ENCODE results near the gene PLEKHA4. TPM values are rescaled to one million over a fixed set of nuclear protein-coding genes. Genes with fewer than 3 reads are reported as not detected.

PLEKHA4 gene
- total and polyA plus RNA-seq, 9 of the 15 experiments (the other 6 are each of a cell fraction or from before 2014, with no cell fraction given) = 0.07 to 30.8 (median 11.4) TPM

- Histone ChIP-seq H3K27ac (ENCODE audit: extremely low read depth, low read depth, low read length) (no peak overlapping the region; the same call in 2 of the 3 replicates), H3K9me3 (replicated peaks; ENCODE audit: control insufficient read depth, insufficient read depth, low read depth, low read length) (no peaks in the 10 kb centered on the region), H3K4me1 (replicated peaks in 1 of 2; ENCODE audit: control insufficient read depth in 2 of 2, insufficient read depth in 2 of 2, low read length in 2 of 2) (peaks cover 28 to 47% of the 10 kb centered on the region in 2 experiments), H3K4me3 (peak overlapping the region; percentile 17), H3K9ac (ENCODE audit: insufficient read depth in 1 of 2, low read depth in 2 of 2, low read length in 2 of 2) (peak overlapping the region; percentile 56 to 91; a peak in 3 of 4 replicates), H3K79me2 (ENCODE audit: control insufficient read depth, insufficient read depth, low read length) (peaks cover 6% of the 10 kb centered on the region), H3K27me3 (ENCODE audit: control insufficient read depth in 2 of 2, insufficient read depth in 2 of 2, low read length in 2 of 2) (no peaks in the 10 kb centered on the region), H3K9me1 (ENCODE audit: control insufficient read depth, insufficient read depth, low read length) (no peaks in the 10 kb centered on the region), H2AFZ (ENCODE audit: low read depth, low read length) (peak overlapping the region; percentile 74), H3K36me3 (ENCODE audit: control insufficient read depth, insufficient read depth, low read length) (no peaks in the 10 kb centered on the region), H3K4me2 (ENCODE audit: insufficient read depth, low read length) (peak overlapping the region; percentile 79), H4K20me1 (replicated peaks; ENCODE audit: control insufficient read depth, insufficient read depth, low read length) (peaks cover 4% of the 10 kb centered on the region)
- no peak for ATAC-seq
- no peak for FAIRE-seq
- in situ Hi-C loops (cut with MboI) (no loop called here), intact Hi-C loops (cut with micrococcal nuclease) (no loop called here)
- TF ChIP-seq POLR3G (IDR thresholded peaks at IDR 0.05; ENCODE audit: extremely low read depth, insufficient read length, insufficient replicate concordance) = no peak
- peak; percentile 3; the same call in 1 of the 2 replicates for TF ChIP-seq ZFX (CRISPR knock-in tag; IDR thresholded peaks at IDR 0.05)
- no peak for TF ChIP-seq RBM17 (IDR thresholded peaks at IDR 0.05; ENCODE audit: borderline replicate concordance, low read depth, low read length)
- peak; percentile 9 for TF ChIP-seq RBBP5 (IDR thresholded peaks at IDR 0.05; ENCODE audit: borderline replicate concordance, insufficient read depth, low read length, poor library complexity, severe bottlenecking)
- TF ChIP-seq SAP30 (IDR thresholded peaks at IDR 0.05; ENCODE audit: borderline replicate concordance, insufficient read depth, low read depth, low read length, poor library complexity, severe bottlenecking) = no peak
- TF ChIP-seq MTA2 (IDR thresholded peaks at IDR 0.05; ENCODE audit: low read depth) = no peak
- no peak for TF ChIP-seq NKRF (IDR thresholded peaks at IDR 0.05; ENCODE audit: borderline replicate concordance)
- no peak for TF ChIP-seq XRCC3 (IDR thresholded peaks at IDR 0.05)
- TF ChIP-seq POLR2G (IDR thresholded peaks at IDR 0.05; ENCODE audit: low read depth, low read length) = 0 out of 2 replicates have a peak, but pooled peaks have one; percentile 21
- TF ChIP-seq RFX1 (IDR thresholded peaks at IDR 0.05) = no peak
- no peak for TF ChIP-seq NFE2L1 (tag; IDR thresholded peaks at IDR 0.05; ENCODE audit: borderline replicate concordance, low read depth)
- ChIA-PET CTCF (ENCODE audit: low intra/inter-chr PET ratio) (no interaction called here), POLR2A (interaction anchor here (0.5 to 1.0 kb wide), 5 partner anchors 9 to 193 kb away, joined by 3 to 6 read pairs (median 4); no protein-coding TSS in a partner anchor)
- DNase-seq (ENCODE audit: extremely low read depth in 1 of 4, low spot score in 3 of 4) = no peak
- BruUV-seq (replicated peaks) = no TSS peak
- 52% methylated on average over 5 of the region's 7 CpGs for WGBS (ENCODE audit: insufficient coverage, low coverage, missing lambda C conversion rate)
These were observed 687 bp downstream of the PLEKHA4 start for GRCh38 chr19:48867746-48868113.
